ENCODE measurements around the gene MAPK8IP1.

The MAPK8IP1 gene

GRCh38 chr11:45855308-45855707 lies 30.1 kb upstream of the MAPK8IP1 start:
- no peak for TF ChIP-seq CTCF (IDR thresholded peaks at IDR 0.05; ENCODE audit: low read depth, low read length)
- no peak for DNase-seq (ENCODE audit: extremely low read depth, low read depth)

- no peak for DNase-seq (ENCODE audit: extremely low read depth, low read depth)
- no peak for TF ChIP-seq CTCF (IDR thresholded peaks at IDR 0.05; ENCODE audit: low read depth, low read length)
These were observed 29.4 kb upstream of the MAPK8IP1 start for GRCh38 chr11:45856044-45856468.

GRCh38 chr11:45857961-45858474 lies 27.4 kb upstream of the MAPK8IP1 start:
- peak; percentile 96 for DNase-seq (ENCODE audit: extremely low read depth, low read depth)
- no peak for TF ChIP-seq CTCF (IDR thresholded peaks at IDR 0.05; ENCODE audit: low read depth, low read length)

GRCh38 chr11:45858751-45859398 lies 26.6 kb upstream of the MAPK8IP1 start:
- no peak for DNase-seq (ENCODE audit: extremely low read depth, low read depth)
- TF ChIP-seq CTCF (IDR thresholded peaks at IDR 0.05; ENCODE audit: low read depth, low read length) = no peak

GRCh38 chr11:45859661-45860140 lies 25.8 kb upstream of the MAPK8IP1 start:
- DNase-seq (ENCODE audit: extremely low read depth, low read depth) = peak; percentile 99
- no peak for TF ChIP-seq CTCF (IDR thresholded peaks at IDR 0.05; ENCODE audit: low read depth, low read length)

- no peak for TF ChIP-seq CTCF (IDR thresholded peaks at IDR 0.05; ENCODE audit: low read depth, low read length)
These were observed 25.1 kb upstream of the MAPK8IP1 start for GRCh38 chr11:45860348-45860747.

GRCh38 chr11:45860764-45861510 lies 24.5 kb upstream of the MAPK8IP1 start:
- no peak for TF ChIP-seq CTCF (IDR thresholded peaks at IDR 0.05; ENCODE audit: low read depth, low read length)
- DNase-seq (ENCODE audit: extremely low read depth, low read depth) = no peak

More at GRCh38 chr11:45860348-45860747, 25.1 kb upstream of the MAPK8IP1 start:
- no peak for DNase-seq (ENCODE audit: extremely low read depth, low read depth)

All from AG09319 (cell line).